Cardiac fibroblast (primary cell): ENCODE data around the gene RNASEH2A.

Source experiments
- DNase-seq, 2 donors: peaks; one replicate each; pipeline versions ENCODE4 v3.0.0 to v3.0.0-alpha.2; 2010; ENCODE audit warnings: low read depth in 2 of 2
- H3K4me3 ChIP-seq, 2 donors: replicated peaks in 1 of 2; 1 replicate in 1 of 2; 2 replicates in 1 of 2; pipeline ENCODE4 v1.5.1; 2011; ENCODE audit warnings: low read depth in 2 of 2, low read length in 2 of 2, mild to moderate bottlenecking in 2 of 2, moderate library complexity in 1 of 2
- TF ChIP-seq, protein P1 (sequence below): IDR thresholded peaks from one replicate; pipeline ENCODE4 v1.5.1; 2011; ENCODE audit warnings: low read depth, mild to moderate bottlenecking, low read length, inconsistent platforms

The RNASEH2A gene

DNA sequence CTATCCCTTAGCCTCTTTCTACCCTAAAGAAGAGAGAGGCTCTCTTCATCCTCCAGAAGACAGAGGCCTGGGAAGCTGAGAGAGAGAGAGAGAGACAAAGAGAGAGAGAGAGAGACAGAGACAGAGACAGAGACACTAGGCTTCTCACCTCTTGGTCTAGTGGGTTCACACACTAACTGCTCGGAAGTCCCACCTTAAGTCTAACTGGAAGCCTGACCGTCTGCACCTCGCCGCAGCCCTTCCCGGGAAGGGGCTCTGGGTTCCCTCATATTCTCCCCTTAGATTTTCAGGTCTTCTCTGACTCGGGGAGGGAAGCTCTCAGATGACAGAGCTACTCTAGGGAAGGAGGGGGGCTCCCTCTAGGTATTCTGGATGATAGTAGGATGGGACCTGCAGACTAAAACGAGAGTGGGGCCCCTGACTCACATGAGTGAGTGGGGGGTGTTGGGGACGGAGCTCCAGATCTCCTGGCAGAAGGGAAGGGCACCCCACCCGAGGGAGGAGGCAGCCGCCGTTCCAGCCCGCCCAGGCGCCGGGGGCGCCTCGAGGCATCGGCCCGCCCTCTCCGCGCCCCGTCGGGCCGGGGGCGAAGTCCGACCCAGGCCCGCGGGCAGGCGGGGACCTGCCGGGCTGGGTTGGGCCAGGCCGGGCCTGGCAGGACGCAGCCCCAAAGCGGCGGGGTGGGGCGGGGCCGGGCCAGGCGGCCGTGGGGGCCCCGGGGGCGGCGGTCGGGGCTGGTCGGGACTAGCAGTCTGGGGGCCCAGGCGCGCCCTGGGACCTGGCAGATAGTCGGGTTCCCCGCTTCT lies 17.1 kb upstream of the RNASEH2A start:
- DNase-seq, result peak in 1 of 2 donors; percentile 56
- TF ChIP-seq, protein P1, sequence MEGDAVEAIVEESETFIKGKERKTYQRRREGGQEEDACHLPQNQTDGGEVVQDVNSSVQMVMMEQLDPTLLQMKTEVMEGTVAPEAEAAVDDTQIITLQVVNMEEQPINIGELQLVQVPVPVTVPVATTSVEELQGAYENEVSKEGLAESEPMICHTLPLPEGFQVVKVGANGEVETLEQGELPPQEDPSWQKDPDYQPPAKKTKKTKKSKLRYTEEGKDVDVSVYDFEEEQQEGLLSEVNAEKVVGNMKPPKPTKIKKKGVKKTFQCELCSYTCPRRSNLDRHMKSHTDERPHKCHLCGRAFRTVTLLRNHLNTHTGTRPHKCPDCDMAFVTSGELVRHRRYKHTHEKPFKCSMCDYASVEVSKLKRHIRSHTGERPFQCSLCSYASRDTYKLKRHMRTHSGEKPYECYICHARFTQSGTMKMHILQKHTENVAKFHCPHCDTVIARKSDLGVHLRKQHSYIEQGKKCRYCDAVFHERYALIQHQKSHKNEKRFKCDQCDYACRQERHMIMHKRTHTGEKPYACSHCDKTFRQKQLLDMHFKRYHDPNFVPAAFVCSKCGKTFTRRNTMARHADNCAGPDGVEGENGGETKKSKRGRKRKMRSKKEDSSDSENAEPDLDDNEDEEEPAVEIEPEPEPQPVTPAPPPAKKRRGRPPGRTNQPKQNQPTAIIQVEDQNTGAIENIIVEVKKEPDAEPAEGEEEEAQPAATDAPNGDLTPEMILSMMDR, result no peak
- H3K4me3 ChIP-seq, result peak overlapping the region; percentile 33 to 47

DNA sequence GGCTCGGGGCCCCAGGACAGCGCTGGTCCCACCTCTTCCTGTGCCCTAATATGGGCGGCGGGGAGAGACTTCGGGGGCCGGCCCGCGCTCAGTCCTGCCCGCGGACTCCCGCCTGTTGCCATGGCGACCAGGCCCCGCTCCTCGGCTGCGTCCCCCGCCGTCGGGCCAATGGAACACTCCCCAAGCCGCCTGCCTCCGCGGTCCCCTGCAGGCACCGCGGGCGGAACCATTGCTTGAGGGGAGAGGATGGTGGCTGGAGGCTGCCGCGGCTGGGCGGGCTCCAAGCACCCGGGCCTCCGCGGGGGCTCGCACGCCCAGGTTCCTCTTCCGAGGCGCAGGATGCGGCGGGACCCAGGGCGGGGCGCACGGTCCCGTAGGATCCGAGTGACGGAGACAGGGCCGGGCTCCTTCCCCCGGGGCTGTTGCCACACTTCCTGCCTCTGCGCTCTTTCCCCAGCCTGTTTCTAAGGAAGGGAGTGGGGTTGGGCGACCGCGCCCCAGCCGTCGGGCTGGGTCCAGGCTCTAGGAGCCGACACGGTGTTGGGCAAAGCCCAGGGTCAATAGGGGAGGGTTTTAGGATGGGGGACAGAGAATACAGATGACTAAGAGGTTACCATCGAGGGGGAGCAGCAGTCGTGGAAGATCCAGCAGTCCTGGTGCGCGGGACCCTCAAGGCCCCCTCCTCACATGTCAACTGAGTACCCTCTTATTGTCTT lies 16.3 kb upstream of the RNASEH2A start:
- TF ChIP-seq, protein P1, result no peak
- DNase-seq, result peak; percentile 97 to 99
- H3K4me3 ChIP-seq, result peak overlapping the region; percentile 47

DNA sequence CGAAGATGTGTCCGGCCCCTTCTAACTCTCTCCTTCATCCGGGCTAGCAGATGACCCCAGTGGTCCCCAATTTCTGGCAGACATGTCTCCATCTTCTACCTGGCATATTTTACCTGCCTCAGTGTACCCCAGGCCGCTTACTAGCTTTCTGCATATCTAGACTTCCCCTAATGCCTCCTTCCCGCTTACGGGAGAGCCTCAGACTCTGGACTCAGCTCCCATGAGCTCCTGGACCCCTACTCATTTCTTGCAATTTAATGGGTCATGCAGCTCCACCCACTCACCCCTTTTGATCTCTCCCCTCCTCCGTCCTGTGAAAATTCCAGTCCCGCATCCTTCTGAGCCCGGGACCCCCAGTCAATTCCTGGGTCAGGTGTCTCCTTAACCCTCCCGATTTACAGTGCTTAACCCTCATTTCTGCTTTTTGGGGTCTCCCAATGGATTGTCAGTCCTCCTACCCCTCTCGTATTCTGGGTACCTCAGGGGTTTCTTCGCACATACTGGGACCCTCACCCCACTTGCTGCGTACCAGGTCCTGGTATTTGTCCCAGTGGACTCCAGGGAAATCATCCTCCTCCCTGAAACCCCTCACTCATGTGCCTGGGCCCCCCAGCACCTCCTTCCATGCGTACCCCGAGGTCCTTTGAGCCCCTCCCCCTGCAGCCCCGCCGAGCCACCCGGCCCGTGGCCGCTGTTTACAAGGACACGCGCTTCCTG lies 15.6 kb upstream of the RNASEH2A start:
- H3K4me3 ChIP-seq, result peak overlapping the region; percentile 47
- TF ChIP-seq, protein P1, result no peak
- DNase-seq, result no peak

DNA sequence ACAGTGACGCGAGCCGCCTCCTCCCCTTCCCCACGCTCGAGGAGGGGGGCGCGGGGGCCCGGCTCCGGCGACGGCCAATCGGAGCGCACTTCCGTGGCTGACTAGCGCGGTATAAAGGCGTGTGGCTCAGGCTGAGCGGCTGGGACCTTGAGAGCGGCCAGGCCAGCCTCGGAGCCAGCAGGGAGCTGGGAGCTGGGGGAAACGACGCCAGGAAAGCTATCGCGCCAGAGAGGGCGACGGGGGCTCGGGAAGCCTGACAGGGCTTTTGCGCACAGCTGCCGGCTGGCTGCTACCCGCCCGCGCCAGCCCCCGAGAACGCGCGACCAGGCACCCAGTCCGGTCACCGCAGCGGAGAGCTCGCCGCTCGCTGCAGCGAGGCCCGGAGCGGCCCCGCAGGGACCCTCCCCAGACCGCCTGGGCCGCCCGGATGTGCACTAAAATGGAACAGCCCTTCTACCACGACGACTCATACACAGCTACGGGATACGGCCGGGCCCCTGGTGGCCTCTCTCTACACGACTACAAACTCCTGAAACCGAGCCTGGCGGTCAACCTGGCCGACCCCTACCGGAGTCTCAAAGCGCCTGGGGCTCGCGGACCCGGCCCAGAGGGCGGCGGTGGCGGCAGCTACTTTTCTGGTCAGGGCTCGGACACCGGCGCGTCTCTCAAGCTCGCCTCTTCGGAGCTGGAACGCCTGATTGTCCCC lies 14.9 kb upstream of the RNASEH2A start, which contains the start of gene JUNB:
Gene JUNB (plus strand): TSS at position 142 of the 706 bp plus-strand sequence. CDS start 286 bp downstream, at position 428.
- DNase-seq, result peak; percentile 98 to 99
- peak within 1 kb of the TSS; percentile 91 to 98 for H3K4me3 ChIP-seq
- TF ChIP-seq, protein P1, result peak; percentile 10

DNA sequence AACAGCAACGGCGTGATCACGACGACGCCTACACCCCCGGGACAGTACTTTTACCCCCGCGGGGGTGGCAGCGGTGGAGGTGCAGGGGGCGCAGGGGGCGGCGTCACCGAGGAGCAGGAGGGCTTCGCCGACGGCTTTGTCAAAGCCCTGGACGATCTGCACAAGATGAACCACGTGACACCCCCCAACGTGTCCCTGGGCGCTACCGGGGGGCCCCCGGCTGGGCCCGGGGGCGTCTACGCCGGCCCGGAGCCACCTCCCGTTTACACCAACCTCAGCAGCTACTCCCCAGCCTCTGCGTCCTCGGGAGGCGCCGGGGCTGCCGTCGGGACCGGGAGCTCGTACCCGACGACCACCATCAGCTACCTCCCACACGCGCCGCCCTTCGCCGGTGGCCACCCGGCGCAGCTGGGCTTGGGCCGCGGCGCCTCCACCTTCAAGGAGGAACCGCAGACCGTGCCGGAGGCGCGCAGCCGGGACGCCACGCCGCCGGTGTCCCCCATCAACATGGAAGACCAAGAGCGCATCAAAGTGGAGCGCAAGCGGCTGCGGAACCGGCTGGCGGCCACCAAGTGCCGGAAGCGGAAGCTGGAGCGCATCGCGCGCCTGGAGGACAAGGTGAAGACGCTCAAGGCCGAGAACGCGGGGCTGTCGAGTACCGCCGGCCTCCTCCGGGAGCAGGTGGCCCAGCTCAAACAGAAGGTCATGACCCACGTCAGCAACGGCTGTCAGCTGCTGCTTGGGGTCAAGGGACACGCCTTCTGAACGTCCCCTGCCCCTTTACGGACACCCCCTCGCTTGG lies 14.1 kb upstream of the RNASEH2A start:
- TF ChIP-seq, protein P1, result no peak
- peak; percentile 60 to 66 for DNase-seq
- H3K4me3 ChIP-seq, result peak overlapping the region; percentile 91 to 98
